ACC112 (cell line): ENCODE measurements around the gene NUCB1.

Source experiments
- H2AFZ ChIP-seq: fragments of 200-600 bp; sonication (generic); one replicate; pipeline ENCODE4 v1.6.0; 2017; ENCODE audit warnings: antibody characterized with exemption, low read length; ENCODE audit not compliant: unreplicated experiment
- H3K27ac ChIP-seq: fragments of 200-600 bp; sonication (generic); 2 replicates; pipeline ENCODE4 v1.5.1; 2014; ENCODE audit warnings: low read depth, mild to moderate bottlenecking, antibody characterized with exemption, low read length, moderate library complexity
- H3K27me3 ChIP-seq: fragments of 200-600 bp; sonication (generic); 2 replicates; pipeline ENCODE4 v1.6.1; 2014; ENCODE audit warnings: mild to moderate bottlenecking, antibody characterized with exemption, low read length, moderate library complexity, mixed read lengths; ENCODE audit not compliant: insufficient read depth
- H3K36me3 ChIP-seq: fragments of 200-600 bp; sonication (generic); 2 replicates; pipeline ENCODE4 v1.6.1; 2016; ENCODE audit warnings: mild to moderate bottlenecking, antibody characterized with exemption, low read length, moderate library complexity, mixed read lengths; ENCODE audit not compliant: insufficient read depth
- H3K4me1 ChIP-seq: fragments of 200-600 bp; sonication (generic); one replicate; pipeline ENCODE4 v1.6.1; 2016; ENCODE audit warnings: low read length, mixed read lengths; ENCODE audit not compliant: insufficient read depth, unreplicated experiment, control insufficient read depth
- H3K4me3 ChIP-seq: fragments of 200-600 bp; sonication (generic); 2 replicates; pipeline ENCODE4 v1.5.1; 2014; ENCODE audit warnings: mild to moderate bottlenecking, low read depth, low read length
- H3K79me2 ChIP-seq: fragments of 200-600 bp; sonication (generic); one replicate; pipeline ENCODE4 v1.6.0; 2016; ENCODE audit warnings: low read length; ENCODE audit not compliant: control insufficient read depth, unreplicated experiment, insufficient read depth

Gene NUCB1

DNA sequence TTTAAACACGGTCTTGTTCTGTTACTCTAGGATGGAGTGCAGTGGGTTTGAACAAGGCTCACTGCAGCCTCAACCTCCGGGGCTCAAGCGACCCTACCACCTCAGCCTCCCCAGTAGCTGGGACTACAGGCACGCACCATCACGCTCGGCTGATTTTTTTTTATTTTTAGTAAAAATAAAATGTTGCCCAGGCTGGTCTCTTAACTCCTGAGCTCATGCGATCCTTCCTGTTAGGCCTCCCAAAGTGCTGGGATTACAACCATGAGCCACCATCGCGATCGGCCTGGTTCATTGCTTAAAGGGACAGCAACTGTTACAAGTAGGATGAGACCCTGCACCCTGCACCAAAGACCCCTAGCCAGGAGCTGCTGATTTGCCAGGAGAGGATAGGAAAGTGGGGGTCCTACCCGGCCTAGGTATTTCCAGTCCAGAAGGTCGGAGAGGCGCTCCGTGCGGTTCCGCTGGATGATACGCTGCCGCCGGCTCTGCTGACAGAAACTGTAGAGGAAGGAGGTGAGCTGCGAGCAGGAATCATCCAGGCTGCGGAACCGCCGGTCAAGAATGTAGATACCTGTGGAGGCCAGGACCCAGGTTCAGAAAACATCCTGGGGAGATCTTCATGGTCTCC, 70.1 kb downstream of the NUCB1 start:
- no peaks in the 10 kb centered on the region for H3K4me1 ChIP-seq
- H3K36me3 ChIP-seq: peaks cover 22% of the 10 kb centered on the region
- no peak overlapping the region for H3K4me3 ChIP-seq
- H3K27ac ChIP-seq: no peak overlapping the region
- H3K27me3 ChIP-seq: no peaks in the 10 kb centered on the region
- peaks cover 18% of the 10 kb centered on the region for H3K79me2 ChIP-seq
- H2AFZ ChIP-seq: no peak overlapping the region

GRCh38 chr19:48970923-48971395, 70.8 kb downstream of the NUCB1 start:
- H3K4me3 ChIP-seq: no peak overlapping the region
- no peak overlapping the region for H2AFZ ChIP-seq
- H3K27ac ChIP-seq: no peak overlapping the region
- no peaks in the 10 kb centered on the region for H3K4me1 ChIP-seq
- H3K36me3 ChIP-seq: peaks cover 16% of the 10 kb centered on the region
- no peaks in the 10 kb centered on the region for H3K27me3 ChIP-seq
- H3K79me2 ChIP-seq: peaks cover 11% of the 10 kb centered on the region
